GM12891 (cell line): ENCODE data around the gene PINLYP.

Experiments used
- POLR2A ChIP-seq: IDR thresholded peaks from 2 replicates; pipeline ENCODE4 v1.6.1; 2011; ENCODE audit warnings: low read depth, low read length, control low read depth
- POLR2AphosphoS5 ChIP-seq: IDR thresholded peaks from 2 replicates; pipeline ENCODE4 v1.6.1; 2011; ENCODE audit warnings: low read depth, low read length, control low read depth

- TF ChIP-seq POLR2A, result no peak
- TF ChIP-seq POLR2AphosphoS5, result no peak
Measured at GRCh38 chr19:43620061-43621001, 44.7 kb downstream of the PINLYP start.
